Small intestine (tissue), 7 donors: Measurements from ENCODE around the gene PHACTR3. TPM values are rescaled to one million over a fixed set of nuclear protein-coding genes. Genes with fewer than 3 reads are reported as not detected.
A peak's percentile ranks its signal among the peaks of the same experiment; 100 is the strongest.

Experiments
- DNase-seq, 2 donors: peaks; one replicate each; pipeline versions ENCODE4 v3.0.0 to v3.0.0-alpha.2; 2013
- FAIRE-seq: peaks from 2 replicates; lab custom pipeline; 2012; peaks lifted over from hg19 to GRCh38; lab: Jason Lieb, UNC
- H3K27ac ChIP-seq, 3 donors: one replicate each; pipeline ENCODE4 v1.5.1; 2013; ENCODE audit warnings: low read length in 2 of 3, mild to moderate bottlenecking in 2 of 3, control low read depth in 1 of 3, inconsistent platforms in 1 of 3, low read depth in 1 of 3, moderate library complexity in 1 of 3
- H3K27me3 ChIP-seq, 3 donors: one replicate each; pipeline ENCODE4 v1.6.1; 2013; ENCODE audit warnings: low read length in 3 of 3, inconsistent platforms in 1 of 3; ENCODE audit not compliant: control insufficient read depth in 3 of 3, insufficient read depth in 3 of 3
- H3K36me3 ChIP-seq, 3 donors: one replicate each; pipeline ENCODE4 v1.6.1; 2013; ENCODE audit warnings: low read length in 3 of 3, inconsistent platforms in 1 of 3, low read depth in 1 of 3, mild to moderate bottlenecking in 1 of 3, moderate library complexity in 1 of 3; ENCODE audit not compliant: control insufficient read depth in 3 of 3, insufficient read depth in 2 of 3
- H3K4me1 ChIP-seq, 3 donors: one replicate each; pipeline ENCODE4 v1.6.1; 2013; ENCODE audit warnings: low read length in 2 of 3, inconsistent platforms in 1 of 3, low read depth in 1 of 3, mild to moderate bottlenecking in 1 of 3, moderate library complexity in 1 of 3; ENCODE audit not compliant: control insufficient read depth in 3 of 3, insufficient read depth in 2 of 3
- H3K4me3 ChIP-seq, 3 donors: one replicate each; pipeline ENCODE4 v1.5.1; 2013; ENCODE audit warnings: low read length in 3 of 3, control low read depth in 1 of 3, inconsistent platforms in 1 of 3, low read depth in 1 of 3, mild to moderate bottlenecking in 1 of 3, moderate library complexity in 1 of 3
- H3K9me3 ChIP-seq, 2 donors: one replicate each; pipeline ENCODE4 v1.6.1; 2013; ENCODE audit warnings: low read depth in 1 of 2, low read length in 1 of 2; ENCODE audit not compliant: control insufficient read depth in 2 of 2, insufficient read depth in 1 of 2
- WGBS, 3 donors: extraction: QIAGEN DNeasy Blood & Tissue Kit; methylation state at CpG; one replicate each; pipeline ENCODE4 v1.1.7; 2013; 5-methylcytosine and 5-hydroxymethylcytosine counted together
- polyA plus RNA-seq, 4 donors: library from polyadenylated mRNA; stranded (reverse) in 3 of 4; unstranded in 1 of 4; fragments of 200-250 nt in 3 of 4; fragments of 120-200 nt in 1 of 4; gene quantifications; one replicate each; pipeline versions ENCODE4 v1.2.1 to v1.2.3, GENCODE V29; 2013
- donor health status: healthy with polysubstance abuse.
- donor health status: control.
- donor health status: control.
- donor health status: Bipolar disorder and iron deficiency.
- donor health status: healthy.

The PHACTR3 gene
- polyA plus RNA-seq, 4 donors = 1.9 to 7.1 (median 4.9) TPM

GRCh38 chr20:59813948-59814839 is 209.9 kb downstream of the PHACTR3 start:
- 78 to 83% (median 81%) methylated on average over 21 of the region's 21 CpGs for WGBS, 3 donors
- H3K27me3 ChIP-seq = no peaks in the 10 kb centered on the region
- FAIRE-seq (no peak), DNase-seq (no peak)
- H3K27ac ChIP-seq = no peak overlapping the region
- H3K4me1 ChIP-seq = no peaks in the 10 kb centered on the region
- no peaks in the 10 kb centered on the region for H3K36me3 ChIP-seq
- no peaks in the 10 kb centered on the region for H3K9me3 ChIP-seq
- H3K4me3 ChIP-seq = no peak overlapping the region

GRCh38 chr20:59814840-59815340 is 210.6 kb downstream of the PHACTR3 start:
- DNase-seq = no peak
- no peak for FAIRE-seq
- Histone ChIP-seq H3K9me3 (no peaks in the 10 kb centered on the region), H3K4me3 (no peak overlapping the region), H3K27me3 (no peaks in the 10 kb centered on the region), H3K4me1 (no peaks in the 10 kb centered on the region), H3K36me3 (no peaks in the 10 kb centered on the region), H3K27ac (no peak overlapping the region)
- 76 to 86% (median 77%) methylated on average over 8 of the region's 8 CpGs for WGBS, 3 donors

GRCh38 chr20:59816146-59816738 is 211.9 kb downstream of the PHACTR3 start:
- H3K36me3 ChIP-seq = no peaks in the 10 kb centered on the region
- no peak overlapping the region for H3K27ac ChIP-seq
- DNase-seq (peak; percentile 46 to 78), FAIRE-seq (no peak)
- no peaks in the 10 kb centered on the region for H3K4me1 ChIP-seq
- no peaks in the 10 kb centered on the region for H3K27me3 ChIP-seq
- no peak overlapping the region for H3K4me3 ChIP-seq
- WGBS, 3 donors = 58 to 73% (median 68%) methylated on average over 4 of the region's 4 CpGs
- H3K9me3 ChIP-seq = no peaks in the 10 kb centered on the region

GRCh38 chr20:59817406-59817805 is 213.1 kb downstream of the PHACTR3 start:
- H3K27me3 ChIP-seq = no peaks in the 10 kb centered on the region
- WGBS, 3 donors = 84 to 86% (median 84%) methylated on average over 4 of the region's 4 CpGs
- DNase-seq (no peak), FAIRE-seq (no peak)
- no peak overlapping the region for H3K27ac ChIP-seq
- H3K36me3 ChIP-seq = no peaks in the 10 kb centered on the region
- H3K9me3 ChIP-seq = no peaks in the 10 kb centered on the region
- H3K4me1 ChIP-seq = no peaks in the 10 kb centered on the region
- no peak overlapping the region for H3K4me3 ChIP-seq

- Histone ChIP-seq H3K9me3 (no peaks in the 10 kb centered on the region), H3K27ac (no peak overlapping the region), H3K36me3 (no peaks in the 10 kb centered on the region), H3K27me3 (no peaks in the 10 kb centered on the region), H3K4me1 (no peaks in the 10 kb centered on the region), H3K4me3 (no peak overlapping the region)
- FAIRE-seq = no peak
- no peak for DNase-seq
- 82 to 85% (median 83%) methylated on average over 14 of the region's 14 CpGs for WGBS, 3 donors
These were observed 213.7 kb downstream of the PHACTR3 start for GRCh38 chr20:59817846-59818615.

- H3K27ac ChIP-seq = no peak overlapping the region
- no peak for FAIRE-seq
- H3K4me3 ChIP-seq = no peak overlapping the region
- H3K4me1 ChIP-seq = no peaks in the 10 kb centered on the region
- 86 to 89% (median 89%) methylated on average over 10 of the region's 10 CpGs for WGBS, 3 donors
- H3K36me3 ChIP-seq = no peaks in the 10 kb centered on the region
- H3K27me3 ChIP-seq = no peaks in the 10 kb centered on the region
- DNase-seq = no peak
- no peaks in the 10 kb centered on the region for H3K9me3 ChIP-seq
These were observed 214.6 kb downstream of the PHACTR3 start for GRCh38 chr20:59818911-59819310.

GRCh38 chr20:59819496-59820203 is 215.3 kb downstream of the PHACTR3 start:
- H3K27me3 ChIP-seq = no peaks in the 10 kb centered on the region
- peaks cover 0 to 1% (median 0%) of the 10 kb centered on the region in 3 donors for H3K4me1 ChIP-seq
- WGBS, 3 donors = 90 to 93% (median 91%) methylated on average over 19 to 20 of the region's 20 CpGs
- no peak overlapping the region for H3K4me3 ChIP-seq
- no peaks in the 10 kb centered on the region for H3K36me3 ChIP-seq
- FAIRE-seq (no peak), DNase-seq (no peak)
- H3K9me3 ChIP-seq = no peaks in the 10 kb centered on the region
- no peak overlapping the region for H3K27ac ChIP-seq
